DOHH2 (cell line): Measurements from ENCODE around the gene ZPR1.

ENCODE experiments used
- EZH2phosphoT487 ChIP-seq: fragments of 200-600 bp; sonication (generic); IDR thresholded peaks from 2 replicates; pipeline ENCODE4 v1.6.1; 2017; ENCODE audit warnings: borderline replicate concordance, mild to moderate bottlenecking, antibody characterized with exemption, low read length, moderate library complexity, mixed read lengths
- TF ChIP-seq, protein P1 (sequence below): fragments of 200-600 bp; sonication (generic); IDR thresholded peaks from one replicate; pipeline ENCODE4 v1.5.1; 2014; ENCODE audit warnings: antibody characterized with exemption, mild to moderate bottlenecking, low read depth, low read length; ENCODE audit not compliant: poor library complexity, severe bottlenecking

DNA sequence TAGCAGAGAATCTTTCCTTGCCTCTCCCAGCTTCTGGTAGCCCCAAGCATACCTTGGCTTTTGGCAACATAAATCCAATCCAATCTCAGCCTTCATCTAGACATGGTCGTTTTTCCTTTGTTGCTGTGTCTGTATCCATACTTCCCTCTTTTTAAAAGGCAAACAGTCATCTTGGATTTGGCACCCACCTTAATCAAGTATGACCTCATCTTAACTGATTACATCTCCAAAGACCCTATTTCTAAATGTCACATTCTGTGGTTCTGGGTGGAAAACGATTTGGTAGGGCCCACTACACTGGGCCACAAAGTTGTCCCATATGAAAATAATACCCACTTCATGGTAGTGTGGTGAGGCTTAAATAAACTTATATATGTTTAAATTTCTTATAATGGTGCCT, 15.9 kb downstream of the ZPR1 start:
- TF ChIP-seq, protein P1, sequence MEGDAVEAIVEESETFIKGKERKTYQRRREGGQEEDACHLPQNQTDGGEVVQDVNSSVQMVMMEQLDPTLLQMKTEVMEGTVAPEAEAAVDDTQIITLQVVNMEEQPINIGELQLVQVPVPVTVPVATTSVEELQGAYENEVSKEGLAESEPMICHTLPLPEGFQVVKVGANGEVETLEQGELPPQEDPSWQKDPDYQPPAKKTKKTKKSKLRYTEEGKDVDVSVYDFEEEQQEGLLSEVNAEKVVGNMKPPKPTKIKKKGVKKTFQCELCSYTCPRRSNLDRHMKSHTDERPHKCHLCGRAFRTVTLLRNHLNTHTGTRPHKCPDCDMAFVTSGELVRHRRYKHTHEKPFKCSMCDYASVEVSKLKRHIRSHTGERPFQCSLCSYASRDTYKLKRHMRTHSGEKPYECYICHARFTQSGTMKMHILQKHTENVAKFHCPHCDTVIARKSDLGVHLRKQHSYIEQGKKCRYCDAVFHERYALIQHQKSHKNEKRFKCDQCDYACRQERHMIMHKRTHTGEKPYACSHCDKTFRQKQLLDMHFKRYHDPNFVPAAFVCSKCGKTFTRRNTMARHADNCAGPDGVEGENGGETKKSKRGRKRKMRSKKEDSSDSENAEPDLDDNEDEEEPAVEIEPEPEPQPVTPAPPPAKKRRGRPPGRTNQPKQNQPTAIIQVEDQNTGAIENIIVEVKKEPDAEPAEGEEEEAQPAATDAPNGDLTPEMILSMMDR, result no peak
- TF ChIP-seq EZH2phosphoT487, result no peak
